ENCODE measurements around the gene GOLGA8H.
"Not testable (repeated sequence)": the region's sequence is repeated elsewhere in the genome, so short reads cannot be mapped to it uniquely, and the experiment has no call there.

GOLGA8H gene

GRCh38 chr15:30603796-30604195 is at the start of gene GOLGA8H:
GOLGA8H (plus strand) TSS chr15:30604028; CDS start chr15:30604126, 98 bp downstream.
- not testable (repeated sequence) for DNase-seq (ENCODE audit: low read depth in 2 of 2)

DNA sequence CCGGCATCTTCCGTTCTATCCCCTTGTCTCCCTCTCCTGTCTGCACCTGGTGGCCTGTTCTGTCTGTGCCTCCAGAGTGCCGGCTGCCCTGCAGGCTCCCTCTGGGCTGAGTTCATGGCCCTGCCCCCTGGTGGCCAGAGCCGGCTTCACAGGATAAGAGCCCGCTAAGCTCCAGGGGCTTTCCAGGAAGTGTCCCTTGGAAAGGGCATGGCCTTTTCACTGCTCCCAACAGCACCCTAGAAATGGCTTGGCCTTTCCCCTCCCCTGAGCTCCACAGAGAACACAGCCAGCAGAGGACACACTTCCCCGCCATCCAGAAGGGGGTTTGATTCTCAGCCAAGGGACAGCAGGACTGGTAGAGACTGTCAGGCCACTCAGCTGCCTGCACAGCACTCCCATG is 36.9 kb upstream of the GOLGA8H start:
- not testable (repeated sequence) for DNase-seq (ENCODE audit: low read depth in 2 of 2)

DNA sequence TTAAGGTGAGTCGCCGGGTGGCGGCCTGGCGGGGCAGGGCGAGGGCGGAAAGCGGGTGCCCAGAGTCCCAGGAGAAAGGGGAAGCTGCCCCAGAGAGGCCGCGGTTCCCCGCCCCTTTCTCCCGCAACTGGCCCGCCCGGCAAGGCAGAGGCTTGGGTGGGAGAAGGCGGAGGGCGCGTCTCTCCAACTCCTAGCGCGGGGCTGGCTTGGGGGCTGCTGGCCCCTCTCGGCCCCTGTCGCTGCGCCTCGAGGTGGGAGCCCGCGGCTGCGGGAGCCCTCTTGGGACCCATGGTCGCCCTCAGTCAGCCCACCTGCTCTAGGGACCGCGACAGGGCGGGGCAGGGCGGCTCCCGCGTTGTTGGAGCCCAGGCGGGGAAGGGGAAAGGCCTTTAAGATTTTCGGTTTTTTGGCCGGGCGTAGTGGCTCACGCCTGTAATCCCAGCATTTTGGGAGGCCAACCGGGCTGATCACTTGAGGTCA is 30.8 kb upstream of the GOLGA8H start:
- DNase-seq (ENCODE audit: low read depth in 2 of 2): not testable (repeated sequence)

GRCh38 chr15:30579394-30579970 is 24.3 kb upstream of the GOLGA8H start:
- DNase-seq (ENCODE audit: low read depth in 2 of 2): not testable (repeated sequence)

DNA sequence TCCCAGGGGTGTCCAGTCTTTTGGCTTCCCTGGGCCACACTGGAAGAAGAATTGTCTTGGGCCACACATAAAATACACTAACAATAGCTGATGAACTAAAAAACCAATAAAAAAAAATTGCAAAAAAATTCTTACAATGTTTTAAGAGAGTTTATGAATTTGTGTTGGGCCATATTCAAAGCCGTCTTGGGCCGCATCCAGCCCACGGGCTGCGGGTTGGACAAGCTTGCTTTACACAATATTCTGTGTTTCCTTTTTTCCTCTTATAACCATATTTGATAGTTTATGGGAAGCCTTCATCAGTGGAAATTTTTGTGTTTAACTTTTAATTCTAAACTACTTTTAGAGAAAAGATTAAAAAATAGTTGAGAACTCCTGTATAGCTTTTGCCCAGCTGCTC is 23.1 kb upstream of the GOLGA8H start:
- DNase-seq (ENCODE audit: low read depth in 2 of 2): not testable (repeated sequence)

DNA sequence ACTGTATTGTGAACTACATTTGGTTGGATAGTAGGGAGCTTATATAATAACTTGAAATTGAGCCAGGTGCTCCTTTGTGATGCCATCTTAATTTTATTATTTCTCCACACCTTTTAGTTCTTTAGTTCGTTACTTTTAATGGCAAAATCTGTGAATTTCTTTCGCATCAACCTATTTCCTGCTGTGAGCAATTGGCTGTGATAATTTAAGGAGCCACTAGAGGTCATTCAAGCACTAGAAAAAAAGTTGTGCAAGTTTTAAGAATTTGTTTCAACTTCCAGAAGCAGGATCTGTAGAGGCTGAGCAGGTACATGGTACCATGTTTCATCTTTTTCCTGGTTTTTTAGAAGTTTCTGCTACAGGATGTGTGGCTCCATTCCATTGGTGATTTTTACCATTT is 4.9 kb upstream of the GOLGA8H start:
- not testable (repeated sequence) for DNase-seq (ENCODE audit: low read depth in 2 of 2)

DNA sequence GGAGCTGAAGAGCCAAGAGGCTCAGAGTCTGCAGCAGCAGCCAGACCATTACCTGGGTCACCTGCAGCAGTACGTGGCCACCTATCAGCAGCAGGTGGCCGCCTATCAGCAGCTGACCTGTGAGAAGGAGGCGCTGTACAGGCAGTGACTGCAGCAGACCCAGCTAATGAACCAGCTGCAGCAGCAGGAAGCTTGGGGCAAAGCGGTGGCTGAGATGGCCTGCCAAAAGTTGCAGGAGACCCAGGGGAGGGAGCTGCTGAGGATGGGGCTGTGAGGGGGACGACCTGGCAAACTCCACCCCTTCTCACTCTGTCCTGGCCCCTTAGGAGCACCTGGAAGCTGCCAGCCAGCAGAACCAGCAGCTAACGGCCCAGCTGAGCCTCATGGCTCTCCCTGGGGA is 8.4 kb downstream of the GOLGA8H start:
- not testable (repeated sequence) for DNase-seq (ENCODE audit: low read depth in 2 of 2)

DNA sequence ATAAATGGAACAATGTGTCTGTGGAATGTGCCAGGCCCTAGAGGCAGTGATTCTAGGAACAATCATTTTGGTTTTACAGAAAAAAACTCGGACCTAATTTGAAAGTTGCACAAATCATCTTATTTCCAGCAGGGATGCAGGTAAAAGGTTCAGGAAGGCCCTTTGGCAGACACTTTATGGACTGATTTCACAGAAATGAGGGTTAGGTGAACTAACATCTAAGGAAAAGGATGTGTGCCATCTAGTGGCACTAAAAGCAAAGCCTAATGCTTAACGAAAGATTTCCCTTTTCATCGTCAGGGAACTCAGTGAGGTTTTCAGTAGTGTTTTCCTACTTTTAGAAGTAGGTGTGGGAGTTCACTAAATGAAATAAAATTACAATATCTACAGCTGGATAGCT is 17.5 kb downstream of the GOLGA8H start:
- not testable (repeated sequence) for DNase-seq (ENCODE audit: low read depth in 2 of 2)

DNA sequence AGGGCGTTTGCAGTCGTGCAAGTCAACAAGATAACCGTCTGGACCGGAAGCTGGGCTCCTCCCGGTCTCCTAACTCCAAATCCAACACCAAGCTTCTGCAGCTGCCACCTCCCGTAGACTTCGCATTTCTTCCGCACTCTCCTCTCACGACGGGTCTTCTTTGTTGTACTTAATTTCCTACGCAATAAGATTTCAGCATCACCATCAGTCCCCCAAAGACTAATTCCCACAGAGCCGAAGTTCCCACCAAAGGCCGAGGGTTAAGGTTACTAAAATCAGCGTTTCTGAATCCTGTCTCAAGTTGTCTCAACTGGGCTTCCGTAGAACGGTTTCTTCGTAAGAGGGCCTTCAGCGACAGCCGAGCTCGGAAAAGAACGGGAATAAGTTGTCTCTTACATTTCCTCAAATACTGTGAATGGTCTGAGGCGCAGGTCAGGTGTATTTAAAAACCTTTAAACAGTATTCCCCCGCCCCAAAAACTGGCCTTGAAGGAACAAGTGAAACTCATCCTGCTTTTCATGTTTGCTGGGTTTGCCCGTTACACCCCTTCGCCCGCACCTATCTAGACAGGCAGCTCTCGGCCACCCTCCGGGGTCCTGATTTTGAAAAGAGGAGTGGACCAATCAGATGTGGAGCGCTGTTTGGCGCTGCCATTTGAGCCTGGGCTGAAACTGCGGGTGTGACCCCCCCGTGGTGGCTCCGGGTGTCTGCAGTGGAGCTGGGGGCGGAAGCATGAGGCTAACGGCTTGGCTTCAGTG is 21.8 kb downstream of the GOLGA8H start, which contains the start of gene ARHGAP11B:
TSS of gene ARHGAP11B (plus strand) at position 693 of the 758 bp plus-strand sequence.
- DNase-seq (ENCODE audit: low read depth in 2 of 2): peak; percentile 88 to 91

DNA sequence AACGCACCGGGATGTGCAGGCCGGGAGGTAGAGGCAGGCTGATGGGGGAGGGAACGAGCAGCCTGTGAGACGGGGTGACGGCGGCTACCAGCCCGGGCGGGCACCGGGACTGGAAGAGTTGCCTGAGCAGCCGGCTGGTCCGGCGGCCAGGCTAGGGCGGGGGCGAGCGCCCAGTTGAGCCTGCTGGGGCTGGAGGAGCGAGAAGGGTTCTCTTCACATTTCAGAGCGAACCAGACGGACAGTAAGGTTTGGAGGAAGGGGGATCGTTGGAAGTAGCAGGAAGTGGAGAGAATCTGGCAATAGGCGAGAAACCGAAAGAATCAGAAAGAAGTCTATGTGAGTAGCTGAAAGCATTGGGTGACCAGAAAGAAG is 22.4 kb downstream of the GOLGA8H start:
- not testable (repeated sequence) for DNase-seq (ENCODE audit: low read depth in 2 of 2)

GRCh38 chr15:30626632-30627031 is 22.8 kb downstream of the GOLGA8H start:
- DNase-seq (ENCODE audit: low read depth in 2 of 2): not testable (repeated sequence)

DNA sequence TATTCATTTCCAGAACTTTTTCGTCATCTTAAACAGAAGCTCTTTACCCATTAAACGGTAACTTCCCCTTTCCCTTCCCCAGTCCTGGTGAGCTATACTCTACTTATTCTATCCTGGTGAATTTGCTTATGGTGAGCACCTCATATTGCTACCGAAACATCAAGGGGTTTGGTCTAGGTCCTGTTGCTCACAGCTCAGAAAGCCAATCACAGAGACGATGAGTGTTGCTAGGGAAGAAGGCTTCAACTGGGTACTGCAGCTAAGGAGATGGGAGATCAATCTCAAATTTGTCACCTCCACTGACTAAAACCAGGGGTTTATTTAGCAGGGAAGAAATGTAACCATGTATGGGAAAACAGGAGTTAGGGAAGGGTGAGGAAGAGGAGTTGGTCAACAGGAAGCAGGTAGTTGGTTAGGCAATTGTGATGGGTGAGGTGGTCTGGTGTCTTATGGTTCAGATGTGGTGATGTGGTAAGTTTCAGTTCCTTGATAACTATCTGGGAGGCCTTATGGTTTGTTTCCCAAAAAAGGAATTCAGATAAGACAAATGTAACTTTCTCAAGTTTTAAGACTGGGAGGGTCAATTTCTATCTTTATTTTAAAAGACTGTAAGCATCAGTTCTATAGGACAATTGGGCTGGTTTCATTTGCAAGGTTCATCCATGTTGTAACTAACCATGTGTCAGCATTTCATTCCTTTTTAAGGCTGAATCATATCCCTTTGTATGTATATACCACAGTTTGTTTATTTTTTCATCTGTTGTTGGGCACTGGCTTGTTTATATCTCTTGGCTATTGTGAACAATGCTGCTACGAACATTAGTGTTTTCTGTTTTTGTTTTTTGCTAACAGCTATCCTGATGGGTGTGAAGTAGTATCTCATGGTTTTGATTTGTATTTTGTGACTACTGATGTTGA is 46.4 kb downstream of the GOLGA8H start:
- DNase-seq (ENCODE audit: low read depth in 2 of 2): no peak

DNA sequence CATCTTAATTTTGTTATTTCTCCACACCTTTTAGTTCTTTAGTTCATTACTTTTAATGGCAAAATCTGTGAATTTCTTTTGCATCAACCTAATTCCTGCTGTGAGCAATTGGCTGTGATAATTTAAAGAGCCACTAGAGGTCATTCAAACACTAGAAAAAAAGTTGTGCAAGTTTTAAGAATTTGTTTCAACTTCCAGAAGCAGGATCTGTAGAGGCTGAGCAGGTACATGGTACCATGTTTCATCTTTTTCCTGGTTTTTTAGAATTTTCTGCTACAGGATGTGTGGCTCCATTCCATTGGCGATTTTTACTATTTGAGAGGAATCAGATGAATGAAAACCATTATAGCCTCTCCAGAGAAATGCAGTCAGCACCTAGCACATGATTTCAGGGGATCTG is 57.3 kb downstream of the GOLGA8H start:
- DNase-seq (ENCODE audit: low read depth in 2 of 2): not testable (repeated sequence)

Data from activated CD4-positive, alpha-beta T cell treated with anti-CD3 and anti-CD28 coated beads for 24 hours (primary cell).